Activated CD8-positive, alpha-beta T cell treated with anti-CD3 and anti-CD28 coated beads for 36 hours (primary cell): ENCODE results near the gene ARHGEF33. TPM values are rescaled to one million over a fixed set of nuclear protein-coding genes. Genes with fewer than 3 reads are reported as not detected.
"Not testable (repeated sequence)": the region's sequence is repeated elsewhere in the genome, so short reads cannot be mapped to it uniquely, and the experiment has no call there.

Experiments
- ATAC-seq: fragments of 200-7000 bp; cut with Tn5 transposase; one replicate; pipeline ENCODE4 v1.10.0; 2021; ENCODE audit warnings: mild to moderate bottlenecking, moderate library complexity
- CTCF ChIA-PET: fragments of 350-600 bp; sonication (Branson Sonifier 250); formaldehyde crosslinking; loops from one replicate; lab custom pipeline; 2021; ENCODE audit warnings: antibody characterized with exemption; lab: Charles Lee
- POLR2A ChIA-PET: fragments of 350-600 bp; sonication (Branson Sonifier 250); formaldehyde crosslinking; loops from one replicate; lab custom pipeline; 2021; ENCODE audit warnings: antibody characterized with exemption; lab: Charles Lee
- DNase-seq: peaks from one replicate; pipeline ENCODE4 v3.0.0-alpha.2; 2020
- H3K27ac Mint-ChIP-seq: one replicate; pipeline ENCODE4 v1.8.0; 2021; ENCODE audit warnings: mild to moderate bottlenecking, mixed read lengths
- H3K27me3 Mint-ChIP-seq: one replicate; pipeline ENCODE4 v1.8.0; 2021; ENCODE audit warnings: mixed read lengths
- H3K36me3 Mint-ChIP-seq: one replicate; pipeline ENCODE4 v1.8.0; 2021; ENCODE audit warnings: low read depth, mixed read lengths
- H3K4me1 Mint-ChIP-seq: one replicate; pipeline ENCODE4 v1.8.0; 2021; ENCODE audit warnings: low read depth, mixed read lengths
- H3K4me3 Mint-ChIP-seq: one replicate; pipeline ENCODE4 v1.8.0; 2021; ENCODE audit warnings: mild to moderate bottlenecking, moderate library complexity, mixed read lengths
- H3K9me3 Mint-ChIP-seq: one replicate; pipeline ENCODE4 v1.8.0; 2021; ENCODE audit warnings: mixed read lengths
- CTCF ChIP-seq: fragments of 200-600 bp; IDR thresholded peaks from one replicate; pipeline ENCODE4 v1.8.0; 2022; ENCODE audit warnings: antibody characterized with exemption, mild to moderate bottlenecking
- intact Hi-C: fragments of 100-400 bp; cut with micrococcal nuclease; formaldehyde crosslinking; loops from one replicate; pipeline ENCODE4 v1.10.0; 2022
- total RNA-seq, 2 experiments: library from RNA; stranded (reverse); gene quantifications; one replicate each; pipeline ENCODE4 v1.2.3, GENCODE V29; 2021

The ARHGEF33 gene
- total RNA-seq, 2 experiments from 2014 or later, result not detected

GRCh38 chr2:38934742-38935141, 45.1 kb downstream of the ARHGEF33 start:
- CTCF ChIA-PET, result interaction anchor here (3.2 kb wide), 1 partner anchor 13 kb away, joined by 20 read pairs; no protein-coding TSS in a partner anchor
- H3K27ac Mint-ChIP-seq, result no peak overlapping the region
- intact Hi-C loops, result no loop called here
- POLR2A ChIA-PET, result no interaction called here
- ATAC-seq (no peak), DNase-seq (no peak)
- no peaks in the 10 kb centered on the region for H3K9me3 Mint-ChIP-seq
- no peaks in the 10 kb centered on the region for H3K36me3 Mint-ChIP-seq
- H3K27me3 Mint-ChIP-seq, result no peaks in the 10 kb centered on the region
- peaks cover 5% of the 10 kb centered on the region for H3K4me1 Mint-ChIP-seq
- H3K4me3 Mint-ChIP-seq, result no peak overlapping the region
- no peak for TF ChIP-seq CTCF

- intact Hi-C loops, result no loop called here
- TF ChIP-seq CTCF, result no peak
- no peaks in the 10 kb centered on the region for H3K27me3 Mint-ChIP-seq
- no peaks in the 10 kb centered on the region for H3K9me3 Mint-ChIP-seq
- H3K4me1 Mint-ChIP-seq, result peaks cover 5% of the 10 kb centered on the region
- no peak overlapping the region for H3K4me3 Mint-ChIP-seq
- DNase-seq (no peak), ATAC-seq (no peak)
- CTCF ChIA-PET, result interaction anchor here (3.2 kb wide), 1 partner anchor 12 kb away, joined by 20 read pairs; no protein-coding TSS in a partner anchor
- H3K36me3 Mint-ChIP-seq, result no peaks in the 10 kb centered on the region
- no peak overlapping the region for H3K27ac Mint-ChIP-seq
- POLR2A ChIA-PET, result no interaction called here
These were observed 46.0 kb downstream of the ARHGEF33 start for GRCh38 chr2:38935568-38936172.

DNA sequence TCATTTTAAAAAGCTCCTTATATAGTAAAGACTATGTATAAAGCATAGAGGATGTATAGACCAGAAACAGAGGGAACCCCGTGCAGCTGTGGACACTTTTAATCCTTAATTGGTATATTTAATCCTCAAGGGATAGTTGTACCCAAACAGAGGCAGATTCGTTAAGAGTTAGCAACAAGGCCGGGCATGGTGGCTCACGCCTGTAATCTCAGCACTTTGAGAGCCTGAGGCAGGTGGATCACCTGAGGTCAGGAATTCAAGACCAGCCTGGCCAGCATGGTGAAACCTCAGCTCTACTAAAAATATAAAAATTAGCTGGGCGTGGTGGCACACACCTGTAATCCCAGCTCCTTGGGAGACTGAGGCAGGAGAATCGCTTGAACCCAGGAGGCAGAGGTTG, 46.8 kb downstream of the ARHGEF33 start:
- DNase-seq, H3K9me3 Mint-ChIP-seq, ATAC-seq, H3K27me3 Mint-ChIP-seq, H3K27ac Mint-ChIP-seq, H3K4me3 Mint-ChIP-seq, H3K36me3 Mint-ChIP-seq, H3K4me1 Mint-ChIP-seq, POLR2A ChIA-PET, intact Hi-C loops: not testable (repeated sequence)
- CTCF ChIA-PET, result interaction anchor here (0.7 to 3.2 kb wide), 2 partner anchors 11 to 309 kb away, joined by 4 to 20 read pairs; no protein-coding TSS in a partner anchor

DNA sequence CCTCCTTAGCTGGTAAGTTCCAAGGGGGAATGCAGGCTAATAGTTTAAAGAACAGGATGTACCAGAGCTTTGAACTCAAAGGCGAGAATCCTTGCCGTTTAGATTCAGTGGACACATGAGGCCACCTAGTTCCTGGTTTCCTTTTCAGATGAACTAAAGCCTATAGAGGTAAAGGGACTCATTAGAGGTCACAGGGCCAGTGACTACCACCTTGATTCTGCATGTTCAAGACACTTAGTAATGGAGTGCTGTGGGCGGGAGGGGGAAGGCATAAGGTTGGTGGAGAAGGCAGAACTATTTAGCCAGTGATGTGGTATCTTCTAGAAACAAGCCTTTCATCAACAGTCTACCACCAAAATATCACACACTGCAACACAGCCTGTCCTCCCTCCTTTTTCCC, 47.9 kb downstream of the ARHGEF33 start:
- intact Hi-C loops, result no loop called here
- no peak for ATAC-seq
- TF ChIP-seq CTCF, result no peak
- CTCF ChIA-PET, result interaction anchor here (3.2 kb wide), 1 partner anchor 10 kb away, joined by 20 read pairs; no protein-coding TSS in a partner anchor
- Mint-ChIP-seq H3K27me3 (no peaks in the 10 kb centered on the region), H3K36me3 (no peaks in the 10 kb centered on the region), H3K9me3 (no peaks in the 10 kb centered on the region), H3K4me1 (peaks cover 5% of the 10 kb centered on the region), H3K4me3 (no peak overlapping the region), H3K27ac (no peak overlapping the region)
- POLR2A ChIA-PET, result no interaction called here
- DNase-seq, result peak; percentile 8

GRCh38 chr2:38940746-38941145, 51.1 kb downstream of the ARHGEF33 start:
- DNase-seq, result no peak
- H3K36me3 Mint-ChIP-seq, result no peaks in the 10 kb centered on the region
- no peak overlapping the region for H3K4me3 Mint-ChIP-seq
- no peak overlapping the region for H3K27ac Mint-ChIP-seq
- H3K4me1 Mint-ChIP-seq, result peaks cover 3% of the 10 kb centered on the region
- POLR2A ChIA-PET, result no interaction called here
- H3K9me3 Mint-ChIP-seq, result no peaks in the 10 kb centered on the region
- no peak for ATAC-seq
- intact Hi-C loops, result no loop called here
- no peaks in the 10 kb centered on the region for H3K27me3 Mint-ChIP-seq
- CTCF ChIA-PET, result interaction anchor here (1.2 kb wide), 2 partner anchors 289 to 290 kb away, joined by 3 read pairs; no protein-coding TSS in a partner anchor
- no peak for TF ChIP-seq CTCF
